Small intestine (tissue), 4 donors: ENCODE results near the gene MLH1. TPM values are rescaled to one million over a fixed set of nuclear protein-coding genes. Genes with fewer than 3 reads are reported as not detected.

Experiments
- polyA plus RNA-seq, 4 donors: library from polyadenylated mRNA; stranded (reverse) in 3 of 4; unstranded in 1 of 4; fragments of 200-250 nt in 3 of 4; fragments of 120-200 nt in 1 of 4; gene quantifications; one replicate each; pipeline versions ENCODE4 v1.2.1 to v1.2.3, GENCODE V29; 2013
- donor health status: healthy with polysubstance abuse.
- donor health status: Bipolar disorder and iron deficiency.
- donor health status: healthy.

MLH1 gene
- polyA plus RNA-seq, 4 donors = 5.6 to 29.1 (median 15.5) TPM

Other genes with a start within 250 kb of the MLH1 start
- under 1 TPM in 3 of 4 donors, not detected in 1; 0.24 to 0.31 (median 0.27) TPM for gene DCLK3, start 229.0 kb upstream of the MLH1 start, polyA plus RNA-seq
- 10 to 100 TPM in 2 of 4 donors, 1 to 10 TPM in 2; 7.1 to 23.5 (median 14.0) TPM for gene TRANK1, start 48.5 kb upstream of the MLH1 start, polyA plus RNA-seq
- gene EPM2AIP1, start 387 bp upstream of the MLH1 start, polyA plus RNA-seq = 10 to 100 TPM in 1 of 4 donors, 1 to 10 TPM in 3; 1.8 to 21.1 (median 3.0) TPM
- gene LRRFIP2, start 181.1 kb downstream of the MLH1 start, polyA plus RNA-seq = 10 to 100 TPM; 36.3 to 87.2 (median 46.4) TPM
- 100 to 1,000 TPM in 2 of 4 donors, 10 to 100 TPM in 2; 37.8 to 132 (median 87.1) TPM for gene GOLGA4, start 249.8 kb downstream of the MLH1 start, polyA plus RNA-seq